Liver (tissue), 9 donors: ENCODE measurements around the gene TMEM150A. TPM values are rescaled to one million over a fixed set of nuclear protein-coding genes. Genes with fewer than 3 reads are reported as not detected.

Experiments
- DNase-seq: peaks from one replicate; pipeline ENCODE4 v3.0.0-alpha.2; 2017; ENCODE audit warnings: low spot score
- H3K27ac ChIP-seq, 2 donors: one replicate each; pipeline ENCODE4 v1.7.0; 2013; ENCODE audit warnings: inconsistent platforms in 2 of 2, low read length in 2 of 2, control low read depth in 1 of 2, low read depth in 1 of 2, mild to moderate bottlenecking in 1 of 2
- H3K27me3 ChIP-seq, 4 donors: one replicate each; pipeline versions ENCODE4 v1.6.1 to v1.7.0; 2013; ENCODE audit warnings: low read length in 3 of 4, inconsistent platforms in 1 of 4, mild to moderate bottlenecking in 1 of 4, moderate library complexity in 1 of 4; ENCODE audit not compliant: control insufficient read depth in 4 of 4, insufficient read depth in 4 of 4
- H3K36me3 ChIP-seq, 4 donors: one replicate each; pipeline versions ENCODE4 v1.6.1 to v1.7.0; 2013; ENCODE audit warnings: low read length in 3 of 4, mild to moderate bottlenecking in 3 of 4, low read depth in 1 of 4, moderate library complexity in 1 of 4; ENCODE audit not compliant: control insufficient read depth in 4 of 4, insufficient read depth in 3 of 4
- H3K4me1 ChIP-seq, 4 donors: one replicate each; pipeline versions ENCODE4 v1.6.1 to v1.7.0; 2013; ENCODE audit warnings: low read length in 3 of 4, mild to moderate bottlenecking in 3 of 4, moderate library complexity in 1 of 4; ENCODE audit not compliant: control insufficient read depth in 4 of 4, insufficient read depth in 4 of 4
- H3K4me3 ChIP-seq, 3 donors: one replicate each; pipeline versions ENCODE4 v1.6.1 to v1.7.0; 2013; ENCODE audit warnings: low read length in 3 of 3, control low read depth in 1 of 3, low read depth in 1 of 3, mild to moderate bottlenecking in 1 of 3
- H3K9ac ChIP-seq, 2 donors: one replicate each; pipeline ENCODE4 v1.7.0; 2013; ENCODE audit warnings: low read length in 2 of 2, mild to moderate bottlenecking in 2 of 2, moderate library complexity in 2 of 2, control low read depth in 1 of 2, low read depth in 1 of 2
- H3K9me3 ChIP-seq, 4 donors: one replicate each; pipeline versions ENCODE4 v1.6.1 to v1.7.0; 2013; ENCODE audit warnings: low read length in 3 of 4; ENCODE audit not compliant: control insufficient read depth in 4 of 4
- ATF3 ChIP-seq: IDR thresholded peaks from 2 replicates; pipeline ENCODE4 v1.6.1; 2016; ENCODE audit warnings: antibody characterized with exemption
- CTCF ChIP-seq: fragments of 150-350 bp; IDR thresholded peaks from 2 replicates; pipeline ENCODE4 v1.5.1; 2017; ENCODE audit warnings: improper control_type of control experiment, low read depth, low read length; ENCODE audit not compliant: missing input control
- EGR1 ChIP-seq, 2 donors: IDR thresholded peaks; 2 replicates each; pipeline ENCODE4 v1.6.1; 2016 to 2018; ENCODE audit warnings: antibody characterized with exemption in 2 of 2, low read depth in 2 of 2
- FOXA1 ChIP-seq: IDR thresholded peaks from 2 replicates; pipeline ENCODE4 v1.6.1; 2016; ENCODE audit warnings: antibody characterized with exemption
- FOXA2 ChIP-seq: IDR thresholded peaks from 2 replicates; pipeline ENCODE4 v1.6.1; 2016; ENCODE audit warnings: antibody characterized with exemption
- GABPA ChIP-seq, 2 donors: IDR thresholded peaks in 1 of 2; conservative IDR thresholded peaks in 1 of 2; 2 replicates each; pipeline ENCODE4 v1.6.1; 2016; ENCODE audit warnings: antibody characterized with exemption in 2 of 2, mild to moderate bottlenecking in 1 of 2, moderate library complexity in 1 of 2
- HNF4A ChIP-seq, 2 donors: conservative IDR thresholded peaks; 2 replicates each; pipeline ENCODE4 v1.6.1; 2016; ENCODE audit warnings: antibody characterized with exemption in 2 of 2, mild to moderate bottlenecking in 2 of 2
- HNF4G ChIP-seq: IDR thresholded peaks from 2 replicates; pipeline ENCODE4 v1.6.1; 2016; ENCODE audit warnings: antibody characterized with exemption
- JUND ChIP-seq, 2 donors: IDR thresholded peaks; 2 replicates each; pipeline ENCODE4 v1.6.1; 2016; ENCODE audit warnings: antibody characterized with exemption in 2 of 2
- MAX ChIP-seq: IDR thresholded peaks from 2 replicates; pipeline ENCODE4 v1.6.1; 2016; ENCODE audit warnings: antibody characterized with exemption
- NR2F2 ChIP-seq: IDR thresholded peaks from 2 replicates; pipeline ENCODE4 v1.6.1; 2016; ENCODE audit warnings: antibody characterized with exemption
- RAD21 ChIP-seq, 2 donors: IDR thresholded peaks; 2 replicates each; pipeline ENCODE4 v1.6.1; 2016; ENCODE audit warnings: antibody characterized with exemption in 2 of 2, mild to moderate bottlenecking in 2 of 2
- REST ChIP-seq: IDR thresholded peaks from 2 replicates; pipeline ENCODE4 v1.6.1; 2016; ENCODE audit warnings: antibody characterized with exemption, mild to moderate bottlenecking
- RXRA ChIP-seq, 2 donors: IDR thresholded peaks; 2 replicates each; pipeline ENCODE4 v1.6.1; 2017 to 2018; ENCODE audit warnings: antibody characterized with exemption in 2 of 2, mild to moderate bottlenecking in 1 of 2
- SP1 ChIP-seq: IDR thresholded peaks from 2 replicates; pipeline ENCODE4 v1.6.1; 2018; ENCODE audit warnings: antibody characterized with exemption, mild to moderate bottlenecking
- TAF1 ChIP-seq: conservative IDR thresholded peaks from 2 replicates; pipeline ENCODE4 v1.6.1; 2016; ENCODE audit warnings: antibody characterized with exemption, mild to moderate bottlenecking
- YY1 ChIP-seq: IDR thresholded peaks from 2 replicates; pipeline ENCODE4 v1.6.1; 2016; ENCODE audit warnings: antibody characterized with exemption, mild to moderate bottlenecking
- ZBTB33 ChIP-seq: IDR thresholded peaks from 2 replicates; pipeline ENCODE4 v1.6.1; 2016; ENCODE audit warnings: antibody characterized with exemption
- WGBS: extraction: QIAGEN DNeasy Blood & Tissue Kit; methylation state at CpG from one replicate; pipeline ENCODE4 v1.1.7; 2013; 5-methylcytosine and 5-hydroxymethylcytosine counted together
- polyA plus RNA-seq, 2 donors: library from polyadenylated mRNA; stranded (reverse) in 1 of 2; unstranded in 1 of 2; fragments of 200-250 nt in 1 of 2; fragments of >200 nt in 1 of 2; fragmentation: Nextera tagmentation in 1 of 2; extraction: Ambion mirVana in 1 of 2; gene quantifications; one replicate each; pipeline versions ENCODE4 v1.2.1 to v1.2.3, GENCODE V29; 2013 to 2015
- total RNA-seq, 2 donors: library from RNA; depleted of rRNA; stranded (reverse); fragments of >200 nt; gene quantifications; one replicate each; pipeline ENCODE4 v1.2.3, GENCODE V29; 2014
- donor health status: healthy.
- donor health status: healthy.
- donor health status: healthy.
- donor health status: healthy.
- donor health status: healthy.

The TMEM150A gene
- total and polyA plus RNA-seq, 4 donors, result 13.1 to 32.5 (median 24.6) TPM

- no peak for DNase-seq
- H3K4me1 ChIP-seq, result peaks cover 5 to 26% (median 14%) of the 10 kb centered on the region in 4 donors
- H3K9ac ChIP-seq, result peak overlapping the region; percentile 92 to 94
These were observed 24.0 kb downstream of the TMEM150A start for GRCh38 chr2:85578243-85579180.

GRCh38 chr2:85577386-85578242 is 24.9 kb downstream of the TMEM150A start, which contains the start of gene VAMP8:
Gene VAMP8, plus strand, starts transcription at chr2:85577586. Its CDS starts 61 bp downstream, at chr2:85577647.
- H3K9me3 ChIP-seq, result no peaks in the 10 kb centered on the region
- peak within 1 kb of the TSS; percentile 92 to 94 for H3K9ac ChIP-seq
- no peaks in the 10 kb centered on the region for H3K27me3 ChIP-seq
- peaks cover 0 to 7% (median 2%) of the 10 kb centered on the region in 4 donors for H3K36me3 ChIP-seq
- peak; percentile 61 for DNase-seq
- 6% methylated on average over 19 of the region's 19 CpGs for WGBS
- peaks cover 5 to 22% (median 13%) of the 10 kb centered on the region in 4 donors for H3K4me1 ChIP-seq
- peak within 1 kb of the TSS; percentile 87 to 91 for H3K27ac ChIP-seq
- no peak for TF ChIP-seq CTCF
- TF ChIP-seq RXRA (IDR thresholded peaks at IDR 0.05), result peak in 1 of 2 donors; percentile 4
- no peak for TF ChIP-seq FOXA1
- peak in 1 of 2 donors; percentile 15 for TF ChIP-seq HNF4A (conservative IDR thresholded peaks at IDR 0.05)
- TF ChIP-seq ATF3, result no peak
- TF ChIP-seq SP1, result no peak
- TF ChIP-seq GABPA (IDR thresholded peaks at IDR 0.05 in 1 of 2, conservative IDR thresholded peaks at IDR 0.05 in 1 of 2), result no peak
- TF ChIP-seq EGR1 (IDR thresholded peaks at IDR 0.05; ENCODE audit: low read depth in 2 of 2), result no peak
- TF ChIP-seq MAX, result no peak
- no peak for TF ChIP-seq NR2F2
- TF ChIP-seq YY1, result peak; percentile 37
- no peak for TF ChIP-seq ZBTB33
- TF ChIP-seq TAF1, result no peak
- TF ChIP-seq FOXA2, result no peak
- TF ChIP-seq JUND (IDR thresholded peaks at IDR 0.05), result no peak
- TF ChIP-seq HNF4G, result no peak
- TF ChIP-seq RAD21 (IDR thresholded peaks at IDR 0.05), result peak in 1 of 2 donors; percentile 17
- TF ChIP-seq REST, result no peak
- H3K4me3 ChIP-seq, result peak within 1 kb of the TSS; percentile 70 to 89 (median 87)

More at GRCh38 chr2:85578243-85579180, 24.0 kb downstream of the TMEM150A start:
- Histone ChIP-seq H3K4me3 (peak overlapping the region; percentile 70 to 89 (median 87)), H3K27me3 (no peaks in the 10 kb centered on the region), H3K9me3 (no peaks in the 10 kb centered on the region), H3K27ac (peak overlapping the region; percentile 87 to 91), H3K36me3 (peaks cover 0 to 7% (median 2%) of the 10 kb centered on the region in 4 donors)
- peak in 1 of 2 donors; percentile 0 for TF ChIP-seq RAD21 (IDR thresholded peaks at IDR 0.05)
- TF ChIP-seq JUND (IDR thresholded peaks at IDR 0.05), result no peak
- WGBS, result 40% methylated on average over 19 of the region's 19 CpGs
